WI38 (cell line): ENCODE measurements around the gene F2R.

Experiments
- H3K4me3 ChIP-seq: 2 replicates; pipeline ENCODE4 v1.5.1; 2011; ENCODE audit warnings: low read depth, mild to moderate bottlenecking, control low read depth, low read length
- TF ChIP-seq, protein P1 (sequence below): IDR thresholded peaks from 2 replicates; pipeline ENCODE4 v1.5.1; 2012; ENCODE audit warnings: low read depth, mild to moderate bottlenecking, control low read depth, low read length

Gene F2R

DNA sequence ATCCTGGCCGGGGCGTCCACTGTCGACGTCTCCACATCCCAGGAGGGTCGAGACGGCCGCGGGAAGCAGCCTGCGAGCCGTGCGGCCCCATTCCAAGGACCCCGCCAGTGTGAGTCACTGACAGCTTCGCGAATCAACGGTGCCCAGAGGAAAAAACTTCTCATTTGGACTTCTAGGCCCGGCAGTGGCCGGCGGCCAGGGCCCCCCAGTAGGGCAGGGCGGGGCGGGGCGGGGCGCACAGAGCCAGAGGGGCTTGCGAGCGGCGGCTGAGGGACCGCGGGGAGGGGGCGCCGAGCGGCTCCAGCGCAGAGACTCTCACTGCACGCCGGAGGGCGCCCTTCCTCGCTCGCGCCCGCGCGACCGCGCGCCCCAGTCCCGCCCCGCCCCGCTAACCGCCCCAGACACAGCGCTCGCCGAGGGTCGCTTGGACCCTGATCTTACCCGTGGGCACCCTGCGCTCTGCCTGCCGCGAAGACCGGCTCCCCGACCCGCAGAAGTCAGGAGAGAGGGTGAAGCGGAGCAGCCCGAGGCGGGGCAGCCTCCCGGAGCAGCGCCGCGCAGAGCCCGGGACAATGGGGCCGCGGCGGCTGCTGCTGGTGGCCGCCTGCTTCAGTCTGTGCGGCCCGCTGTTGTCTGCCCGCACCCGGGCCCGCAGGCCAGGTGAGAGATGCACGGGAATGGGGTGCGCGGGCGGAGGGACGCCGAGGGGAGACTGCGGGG lies at the start of gene F2R:
TSS of gene F2R (plus strand) at position 391 of the 720 bp plus-strand sequence. CDS start at position 573, 182 bp downstream.
- peak within 1 kb of the TSS; percentile 98 for H3K4me3 ChIP-seq

DNA sequence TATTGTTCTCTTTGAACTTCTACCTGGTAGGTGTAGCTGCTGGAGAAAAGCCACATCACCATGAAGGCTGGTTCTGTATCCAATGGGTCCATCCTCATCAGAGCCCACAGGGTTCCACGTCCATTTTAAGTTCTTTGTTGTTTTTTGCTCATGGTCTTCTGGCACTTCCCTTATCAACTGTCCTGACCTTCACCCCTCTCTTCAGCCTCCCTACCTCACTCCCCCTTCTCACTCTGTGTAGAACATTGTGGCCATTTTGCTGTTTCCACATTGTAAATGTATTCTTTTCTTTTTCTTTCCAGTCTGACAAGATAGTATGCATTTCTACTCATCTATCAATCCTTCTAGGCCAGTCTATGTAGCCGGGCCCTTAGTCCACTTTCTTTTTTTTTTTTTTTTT lies 48.4 kb upstream of the F2R start:
- TF ChIP-seq, protein P1, sequence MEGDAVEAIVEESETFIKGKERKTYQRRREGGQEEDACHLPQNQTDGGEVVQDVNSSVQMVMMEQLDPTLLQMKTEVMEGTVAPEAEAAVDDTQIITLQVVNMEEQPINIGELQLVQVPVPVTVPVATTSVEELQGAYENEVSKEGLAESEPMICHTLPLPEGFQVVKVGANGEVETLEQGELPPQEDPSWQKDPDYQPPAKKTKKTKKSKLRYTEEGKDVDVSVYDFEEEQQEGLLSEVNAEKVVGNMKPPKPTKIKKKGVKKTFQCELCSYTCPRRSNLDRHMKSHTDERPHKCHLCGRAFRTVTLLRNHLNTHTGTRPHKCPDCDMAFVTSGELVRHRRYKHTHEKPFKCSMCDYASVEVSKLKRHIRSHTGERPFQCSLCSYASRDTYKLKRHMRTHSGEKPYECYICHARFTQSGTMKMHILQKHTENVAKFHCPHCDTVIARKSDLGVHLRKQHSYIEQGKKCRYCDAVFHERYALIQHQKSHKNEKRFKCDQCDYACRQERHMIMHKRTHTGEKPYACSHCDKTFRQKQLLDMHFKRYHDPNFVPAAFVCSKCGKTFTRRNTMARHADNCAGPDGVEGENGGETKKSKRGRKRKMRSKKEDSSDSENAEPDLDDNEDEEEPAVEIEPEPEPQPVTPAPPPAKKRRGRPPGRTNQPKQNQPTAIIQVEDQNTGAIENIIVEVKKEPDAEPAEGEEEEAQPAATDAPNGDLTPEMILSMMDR = no peak

More for the DNA sequence above, at the start of gene F2R:
- TF ChIP-seq, protein P1 = 0 out of 2 replicates have a peak, but pooled peaks have one; percentile 20

DNA sequence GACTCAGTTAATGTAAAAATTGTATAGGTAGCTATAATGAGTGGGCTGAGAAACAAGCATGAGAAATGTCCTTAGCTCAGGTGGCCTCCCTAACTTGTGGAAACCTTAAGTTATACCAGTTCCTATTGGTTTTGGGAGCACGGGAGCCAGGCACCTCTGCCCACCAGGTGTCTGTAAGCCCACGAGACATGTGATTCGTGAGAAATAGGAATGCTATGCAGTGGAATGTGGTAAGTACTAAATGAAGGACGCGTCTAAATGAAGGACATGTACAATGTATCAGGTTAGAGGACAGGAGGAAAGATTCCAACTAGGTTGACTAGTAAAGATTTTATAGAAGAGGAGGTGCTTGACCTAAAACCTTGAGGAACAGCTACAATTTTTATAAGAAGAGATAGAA lies 46.7 kb upstream of the F2R start:
- TF ChIP-seq, protein P1 = no peak
- H3K4me3 ChIP-seq = no peak overlapping the region

More for the DNA sequence above, 48.4 kb upstream of the F2R start:
- no peak overlapping the region for H3K4me3 ChIP-seq

DNA sequence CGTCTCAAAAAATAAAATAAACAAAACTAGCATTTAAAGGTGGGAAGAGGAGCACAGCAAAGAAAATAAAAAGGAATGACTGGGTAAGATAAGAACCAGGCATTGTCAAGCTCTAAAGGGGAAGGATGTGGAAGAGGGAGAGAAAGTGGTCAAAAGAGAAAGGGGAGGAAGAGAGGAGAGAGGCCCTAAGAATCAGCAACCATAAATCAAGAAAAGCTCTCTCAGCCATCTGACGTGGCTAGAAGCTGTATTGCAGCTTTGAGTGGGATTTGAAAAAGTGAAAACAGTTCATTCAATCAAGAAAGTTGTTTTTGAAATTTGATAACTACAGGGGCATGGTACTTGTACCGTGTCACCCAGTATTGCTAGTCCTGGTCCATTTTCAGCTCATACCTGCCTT lies 45.4 kb upstream of the F2R start:
- TF ChIP-seq, protein P1 = no peak
- no peak overlapping the region for H3K4me3 ChIP-seq

DNA sequence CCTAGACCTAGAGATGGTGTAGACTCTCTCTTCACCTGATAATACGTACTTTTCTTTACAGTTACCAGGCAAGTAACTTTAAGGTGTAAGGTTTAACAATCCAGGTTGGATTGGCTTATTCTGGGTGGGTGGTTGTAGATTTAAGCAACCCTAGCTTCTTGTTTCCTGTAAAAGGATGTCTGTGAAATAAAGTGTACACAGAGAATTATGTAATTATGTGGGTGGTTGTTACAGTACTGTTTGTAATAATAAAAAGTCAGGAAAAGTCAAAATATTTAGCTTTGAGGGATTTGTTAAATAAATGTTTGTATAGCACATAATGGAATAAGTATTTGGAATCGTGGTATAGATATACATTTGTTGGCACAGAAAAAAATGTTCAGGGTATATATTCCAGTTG lies 43.7 kb upstream of the F2R start:
- TF ChIP-seq, protein P1 = no peak
- no peak overlapping the region for H3K4me3 ChIP-seq

DNA sequence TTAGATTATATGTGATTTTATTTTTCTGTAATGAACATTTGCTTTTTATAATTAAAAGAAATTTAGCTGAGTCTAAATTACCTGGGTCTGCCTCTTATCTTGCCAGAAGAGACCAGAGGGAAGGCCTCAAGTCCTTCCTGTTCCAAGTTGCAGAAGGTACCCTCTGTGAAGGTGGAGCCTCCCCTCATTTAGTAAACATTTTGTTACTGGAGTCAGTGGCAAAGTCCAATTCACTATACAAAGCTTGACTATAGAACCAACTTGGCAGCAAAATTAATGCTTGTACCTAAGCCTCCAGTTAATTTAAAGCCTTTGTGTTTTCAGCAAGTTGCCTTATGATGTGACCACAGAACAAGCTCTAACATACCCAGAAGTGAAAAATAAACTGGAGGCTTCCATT lies 42.8 kb upstream of the F2R start:
- TF ChIP-seq, protein P1 = no peak
- H3K4me3 ChIP-seq = no peak overlapping the region

DNA sequence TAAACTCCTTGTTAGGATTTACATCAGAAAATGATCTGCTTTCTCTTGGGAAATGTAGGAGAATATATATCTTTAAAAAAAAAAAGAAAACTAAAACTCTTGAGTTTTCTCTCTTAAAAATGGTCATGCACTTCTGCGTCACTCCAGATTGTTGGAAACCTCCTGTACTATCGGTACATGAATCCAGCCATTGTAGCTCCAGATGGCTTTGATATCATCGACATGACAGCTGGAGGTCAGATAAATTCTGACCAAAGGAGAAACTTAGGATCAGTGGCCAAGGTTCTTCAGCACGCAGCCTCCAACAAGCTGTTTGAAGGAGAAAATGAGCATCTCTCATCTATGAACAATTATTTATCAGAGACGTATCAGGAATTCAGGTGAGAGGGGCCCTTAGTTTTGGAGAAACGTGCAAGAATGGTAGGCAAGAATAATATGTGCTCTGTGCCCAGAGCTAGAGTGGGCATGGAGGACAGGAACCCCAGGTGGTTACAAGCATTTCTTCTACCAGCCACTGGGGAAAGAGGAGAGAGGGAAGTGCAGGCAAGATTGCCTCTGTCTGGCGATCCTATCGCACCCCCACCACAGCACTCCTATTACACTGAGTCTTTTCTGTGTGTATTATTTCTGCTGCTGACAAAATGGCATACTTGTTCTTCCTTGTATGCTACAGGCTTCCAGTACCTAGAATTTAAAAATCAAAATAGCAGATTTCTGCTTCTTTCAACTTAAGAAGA lies 41.4 kb upstream of the F2R start:
- H3K4me3 ChIP-seq = no peak overlapping the region
- TF ChIP-seq, protein P1 = no peak
